CD4-positive, alpha-beta memory T cell (primary cell): ENCODE results near the gene TRAF3. TPM values are rescaled to one million over a fixed set of nuclear protein-coding genes. Genes with fewer than 3 reads are reported as not detected.
"Not testable (repeated sequence)": the region's sequence is repeated elsewhere in the genome, so short reads cannot be mapped to it uniquely, and the experiment has no call there.

Experiments
- CTCF ChIA-PET: fragments of 350-600 bp; sonication (Branson Sonifier 250); formaldehyde crosslinking; loops from one replicate; lab custom pipeline; 2021; ENCODE audit warnings: inconsistent platforms; ENCODE audit not compliant: partially characterized antibody; lab: Charles Lee
- POLR2A ChIA-PET: fragments of 350-600 bp; sonication (Branson Sonifier 250); formaldehyde crosslinking; loops from one replicate; lab custom pipeline; 2021; ENCODE audit not compliant: partially characterized antibody; lab: Charles Lee
- DNase-seq, 5 donors: peaks; one replicate each; pipeline versions ENCODE4 v3.0.0 to v3.0.0-alpha.2; 2020 to 2022; ENCODE audit warnings: mixed read lengths in 1 of 5
- H3K27ac ChIP-seq: one replicate; pipeline ENCODE4 v1.7.0; 2013; ENCODE audit warnings: low read depth, low read length
- H3K27me3 ChIP-seq: 2 replicates; pipeline ENCODE4 v1.7.0; 2013; ENCODE audit warnings: mild to moderate bottlenecking, low read length, moderate library complexity; ENCODE audit not compliant: insufficient read depth
- H3K36me3 ChIP-seq: 2 replicates; pipeline ENCODE4 v1.7.0; 2013; ENCODE audit warnings: mild to moderate bottlenecking, low read length, moderate library complexity; ENCODE audit not compliant: insufficient read depth
- H3K4me1 ChIP-seq: 2 replicates; pipeline ENCODE4 v1.7.0; 2013; ENCODE audit warnings: mild to moderate bottlenecking, low read length, moderate library complexity; ENCODE audit not compliant: insufficient read depth
- H3K4me3 ChIP-seq, 2 donors: one replicate each; pipeline ENCODE4 v1.7.0; 2013; ENCODE audit warnings: low read length in 2 of 2, mild to moderate bottlenecking in 1 of 2
- H3K9me3 ChIP-seq, 2 donors: one replicate each; pipeline ENCODE4 v1.7.0; 2013; ENCODE audit warnings: low read length in 2 of 2, control low read depth in 1 of 2; ENCODE audit not compliant: control insufficient read depth in 1 of 2
- H3K27ac Mint-ChIP-seq, 7 donors: one replicate each; pipeline ENCODE4 v1.8.0; 2020 to 2021; ENCODE audit warnings: mixed read lengths in 7 of 7, mild to moderate bottlenecking in 6 of 7, inconsistent platforms in 3 of 7, moderate library complexity in 3 of 7
- H3K27me3 Mint-ChIP-seq, 2 donors: one replicate each; pipeline ENCODE4 v1.8.0; 2020 to 2021; ENCODE audit warnings: mixed read lengths in 2 of 2
- H3K36me3 Mint-ChIP-seq, 2 donors: one replicate each; pipeline ENCODE4 v1.8.0; 2020 to 2021; ENCODE audit warnings: mixed read lengths in 2 of 2, inconsistent platforms in 1 of 2, mild to moderate bottlenecking in 1 of 2
- H3K4me1 Mint-ChIP-seq, 4 donors: one replicate each; pipeline ENCODE4 v1.8.0; 2020 to 2021; ENCODE audit warnings: mixed read lengths in 4 of 4, mild to moderate bottlenecking in 1 of 4
- H3K4me3 Mint-ChIP-seq, 8 donors: one replicate each; pipeline ENCODE4 v1.8.0; 2020 to 2021; ENCODE audit warnings: mixed read lengths in 8 of 8, mild to moderate bottlenecking in 7 of 8, moderate library complexity in 6 of 8, inconsistent platforms in 3 of 8
- H3K9me3 Mint-ChIP-seq, 8 donors: one replicate each; pipeline ENCODE4 v1.8.0; 2020 to 2021; ENCODE audit warnings: mixed read lengths in 8 of 8, mild to moderate bottlenecking in 5 of 8, inconsistent platforms in 3 of 8, moderate library complexity in 1 of 8
- intact Hi-C: fragments of 100-400 bp; cut with micrococcal nuclease; formaldehyde crosslinking; loops from one replicate; pipeline ENCODE4 v1.15.1; 2023
- polyA plus RNA-seq, 2 donors: library from polyadenylated mRNA; unstranded; fragments of 300-500 nt; fragmentation: Illumina TruSeq; gene quantifications; one replicate each; pipeline ENCODE4 v1.2.3, GENCODE V29; 2021
- total RNA-seq, 2 experiments: library from RNA; stranded (reverse); gene quantifications; one replicate each; pipeline ENCODE4 v1.2.3, GENCODE V29; 2021

The TRAF3 gene
- total and polyA plus RNA-seq, 4 experiments from 2014 or later: 14.9 to 44.8 (median 32.2) TPM

GRCh38 chr14:102760496-102761193, 16.6 kb upstream of the TRAF3 start:
- ChIA-PET CTCF (interaction anchor here (1.0 kb wide), 1 partner anchor 14 kb away, joined by 4 read pairs; no protein-coding TSS in a partner anchor), POLR2A (no interaction called here)
- Histone ChIP-seq H3K9me3 (no peaks in the 10 kb centered on the region), H3K4me3 (no peak overlapping the region), H3K27ac (no peak overlapping the region), H3K36me3 (no peaks in the 10 kb centered on the region), H3K27me3 (no peaks in the 10 kb centered on the region), H3K4me1 (no peaks in the 10 kb centered on the region)
- Mint-ChIP-seq H3K9me3 (no peaks in the 10 kb centered on the region), H3K27ac (no peak overlapping the region), H3K27me3 (peaks cover 0 to 3% of the 10 kb centered on the region in 2 donors), H3K36me3 (no peaks in the 10 kb centered on the region), H3K4me3 (no peak overlapping the region), H3K4me1 (no peaks in the 10 kb centered on the region)
- intact Hi-C loops: no loop called here
- DNase-seq: peak in 1 of 5 donors; percentile 3

DNA sequence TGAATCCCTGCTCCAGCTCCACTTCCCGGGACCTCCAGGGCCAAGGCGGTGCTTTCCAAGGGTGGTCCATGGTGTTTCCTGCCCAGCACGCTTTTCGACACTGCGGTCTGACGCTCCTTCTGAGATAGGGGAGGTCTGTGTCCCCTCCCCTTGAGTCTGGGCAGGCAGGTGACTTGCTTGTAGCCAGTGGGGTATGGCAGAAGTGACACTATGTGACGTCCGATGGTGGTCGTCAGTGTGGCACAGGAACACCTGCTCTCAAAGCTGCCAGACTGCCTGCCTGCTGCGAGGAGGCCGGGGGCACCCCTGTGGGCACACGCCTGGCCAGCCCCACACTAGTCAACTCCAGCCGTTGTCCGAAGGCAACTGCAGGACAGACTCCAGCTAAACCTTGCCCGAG, 16.0 kb upstream of the TRAF3 start:
- ChIA-PET POLR2A (no interaction called here), CTCF (no interaction called here)
- DNase-seq: peak in 1 of 5 donors; percentile 14
- Mint-ChIP-seq H3K9me3 (no peaks in the 10 kb centered on the region), H3K36me3 (no peaks in the 10 kb centered on the region), H3K27me3 (peaks cover 0 to 3% of the 10 kb centered on the region in 2 donors), H3K4me1 (no peaks in the 10 kb centered on the region), H3K4me3 (peak overlapping the region in 1 of 8 donors; percentile 17), H3K27ac (no peak overlapping the region)
- Histone ChIP-seq H3K36me3 (no peaks in the 10 kb centered on the region), H3K27me3 (no peaks in the 10 kb centered on the region), H3K27ac (no peak overlapping the region), H3K9me3 (no peaks in the 10 kb centered on the region), H3K4me3 (no peak overlapping the region), H3K4me1 (no peaks in the 10 kb centered on the region)
- intact Hi-C loops: no loop called here

DNA sequence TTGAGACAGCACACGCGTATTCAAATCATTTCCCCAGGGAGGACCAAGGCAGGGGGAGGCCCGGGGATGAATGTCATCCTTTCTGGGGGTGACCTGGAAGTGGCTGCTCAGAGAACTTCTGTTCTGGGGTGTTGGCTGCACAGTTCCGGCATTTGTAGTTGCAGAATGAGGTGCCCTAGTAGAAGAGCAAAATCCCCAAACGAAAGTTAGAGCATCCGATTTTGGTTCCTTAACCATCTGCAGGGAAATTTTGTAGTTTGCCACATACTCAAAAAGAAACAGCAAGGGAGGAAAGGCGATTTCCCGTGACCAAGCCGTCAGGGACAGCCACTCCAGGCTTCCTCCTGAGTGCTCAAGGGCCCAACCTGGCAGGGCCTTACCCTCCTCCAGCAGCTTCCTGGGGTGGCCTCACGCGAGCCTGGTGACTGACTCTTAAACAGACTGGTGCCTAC, 13.0 kb upstream of the TRAF3 start:
- H3K27ac ChIP-seq: no peak overlapping the region
- CTCF ChIA-PET: interaction anchor here (1.6 kb wide), 1 partner anchor 10 kb away, joined by 4 read pairs; no protein-coding TSS in a partner anchor
- no peaks in the 10 kb centered on the region for H3K36me3 Mint-ChIP-seq

DNA sequence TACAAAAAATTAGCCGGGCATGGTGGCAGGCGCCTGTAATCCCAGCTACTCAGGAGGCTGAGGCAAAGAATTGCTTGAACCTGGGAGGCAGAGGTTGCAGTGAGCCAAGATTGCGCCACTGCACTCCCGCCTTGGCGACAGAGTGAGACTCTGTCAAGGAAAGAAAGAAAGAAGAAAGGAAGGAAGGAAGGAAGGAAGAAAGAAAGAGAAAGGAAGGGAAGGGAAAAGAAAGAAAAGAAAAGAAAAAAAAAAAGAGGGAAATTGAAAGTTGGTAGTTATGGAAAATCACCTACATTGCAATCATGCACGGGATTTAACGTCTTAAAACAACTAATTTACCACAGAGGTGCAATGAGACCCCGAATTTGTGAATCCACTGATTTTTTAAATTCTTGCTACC, 11.5 kb upstream of the TRAF3 start:
- H3K27ac ChIP-seq, H3K27me3 Mint-ChIP-seq, H3K36me3 Mint-ChIP-seq, intact Hi-C loops, DNase-seq, H3K9me3 ChIP-seq, H3K4me1 ChIP-seq, H3K4me3 ChIP-seq, H3K36me3 ChIP-seq, H3K4me3 Mint-ChIP-seq, H3K4me1 Mint-ChIP-seq, H3K27me3 ChIP-seq, POLR2A ChIA-PET, H3K9me3 Mint-ChIP-seq: not testable (repeated sequence)
- H3K27ac Mint-ChIP-seq: peak overlapping the region in 1 of 7 donors; percentile 31
- CTCF ChIA-PET: interaction anchor here (1.6 kb wide), 1 partner anchor 9 kb away, joined by 4 read pairs; no protein-coding TSS in a partner anchor

More for the DNA sequence above, 13.0 kb upstream of the TRAF3 start:
- H3K27me3 ChIP-seq: no peaks in the 10 kb centered on the region
- Mint-ChIP-seq H3K27ac (no peak overlapping the region), H3K27me3 (peaks cover 0 to 3% of the 10 kb centered on the region in 2 donors), H3K9me3 (no peaks in the 10 kb centered on the region), H3K4me3 (no peak overlapping the region), H3K4me1 (no peaks in the 10 kb centered on the region)
- DNase-seq: peak in 1 of 5 donors; percentile 11
- POLR2A ChIA-PET: no interaction called here
- no peaks in the 10 kb centered on the region for H3K9me3 ChIP-seq
- intact Hi-C loops: no loop called here
- no peaks in the 10 kb centered on the region for H3K4me1 ChIP-seq
- H3K36me3 ChIP-seq: no peaks in the 10 kb centered on the region
- no peak overlapping the region for H3K4me3 ChIP-seq

- Mint-ChIP-seq H3K4me3 (peak overlapping the region in 1 of 8 donors; percentile 59), H3K27me3 (no peaks in the 10 kb centered on the region), H3K4me1 (peaks cover 3 to 7% (median 3%) of the 10 kb centered on the region in 4 donors), H3K27ac (no peak overlapping the region), H3K36me3 (no peaks in the 10 kb centered on the region), H3K9me3 (peaks cover 0 to 3% (median 0%) of the 10 kb centered on the region in 8 donors)
- Histone ChIP-seq H3K4me3 (no peak overlapping the region), H3K27me3 (no peaks in the 10 kb centered on the region), H3K4me1 (no peaks in the 10 kb centered on the region), H3K9me3 (no peaks in the 10 kb centered on the region), H3K36me3 (no peaks in the 10 kb centered on the region), H3K27ac (no peak overlapping the region)
- CTCF ChIA-PET: no interaction called here
- peak in 1 of 5 donors; percentile 22 for DNase-seq
- intact Hi-C loops: no loop called here
- POLR2A ChIA-PET: no interaction called here
Measured at GRCh38 chr14:102768223-102769048, 8.8 kb upstream of the TRAF3 start.

DNA sequence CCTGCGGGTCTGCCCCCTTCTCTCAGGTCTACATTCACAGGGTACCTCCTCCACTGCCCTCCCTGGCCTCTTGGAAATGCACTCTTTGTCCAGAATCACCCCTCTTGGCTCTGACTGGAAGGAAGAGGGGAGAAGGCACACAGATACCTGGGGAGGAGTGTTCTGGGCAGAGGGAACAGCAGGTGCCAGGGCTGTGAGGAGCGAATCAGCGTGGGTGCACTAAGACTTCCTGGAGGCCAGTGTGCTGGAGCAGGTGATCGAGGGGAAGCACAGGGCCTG, 8.3 kb upstream of the TRAF3 start:
- CTCF ChIA-PET: no interaction called here
- peaks cover 3 to 9% (median 3%) of the 10 kb centered on the region in 4 donors for H3K4me1 Mint-ChIP-seq
- H3K27ac Mint-ChIP-seq: no peak overlapping the region
- intact Hi-C loops: no loop called here
- no peak overlapping the region for H3K4me3 ChIP-seq
- POLR2A ChIA-PET: no interaction called here
- no peaks in the 10 kb centered on the region for H3K36me3 ChIP-seq
- no peak overlapping the region for H3K27ac ChIP-seq
- no peaks in the 10 kb centered on the region for H3K4me1 ChIP-seq
- peak in 1 of 5 donors; percentile 15 for DNase-seq
- H3K27me3 ChIP-seq: no peaks in the 10 kb centered on the region
- no peaks in the 10 kb centered on the region for H3K9me3 ChIP-seq
- H3K27me3 Mint-ChIP-seq: no peaks in the 10 kb centered on the region
- peak overlapping the region in 1 of 8 donors; percentile 59 for H3K4me3 Mint-ChIP-seq
- peaks cover 0 to 3% (median 0%) of the 10 kb centered on the region in 8 donors for H3K9me3 Mint-ChIP-seq
- no peaks in the 10 kb centered on the region for H3K36me3 Mint-ChIP-seq
